Peyer's patch (tissue), 4 donors: ENCODE data around the gene RAD51B. TPM values are rescaled to one million over a fixed set of nuclear protein-coding genes. Genes with fewer than 3 reads are reported as not detected.

Experiments used
- DNase-seq, 3 donors: peaks; one replicate each; pipeline ENCODE4 v3.0.0-alpha.2; 2017 to 2019
- H3K27ac ChIP-seq, 4 donors: fragments of 200-600 bp; sonication (generic); one replicate each; pipeline ENCODE4 v1.5.1; 2016 to 2019
- H3K27me3 ChIP-seq, 2 donors: fragments of 200-600 bp; sonication (generic); one replicate each; pipeline ENCODE4 v1.5.1; 2019
- H3K36me3 ChIP-seq, 3 donors: fragments of 200-600 bp; sonication (generic); one replicate each; pipeline ENCODE4 v1.5.1; 2016 to 2019
- H3K4me1 ChIP-seq, 4 donors: fragments of 200-600 bp; sonication (generic); one replicate each; pipeline ENCODE4 v1.5.1; 2016 to 2019
- H3K4me3 ChIP-seq, 4 donors: fragments of 200-600 bp; sonication (generic); 1 replicate in 3 of 4; 2 replicates in 1 of 4; pipeline ENCODE4 v1.5.1; 2016 to 2019; ENCODE audit warnings: mild to moderate bottlenecking in 1 of 4
- H3K9me3 ChIP-seq, 4 donors: fragments of 200-600 bp; sonication (generic); one replicate each; pipeline ENCODE4 v1.5.1; 2016 to 2019; ENCODE audit warnings: mild to moderate bottlenecking in 1 of 4
- CTCF ChIP-seq, 6 experiments: fragments of 450-650 bp in 4 of 6; fragments of 200-600 bp in 2 of 6; sonication (generic) in 1 of 6; IDR thresholded peaks; one replicate each; pipeline ENCODE4 v1.5.1; 2017 to 2019; ENCODE audit warnings: antibody characterized with exemption in 6 of 6, mild to moderate bottlenecking in 3 of 6, moderate library complexity in 1 of 6
- POLR2A ChIP-seq, 2 donors: fragments of 450-650 bp; IDR thresholded peaks; one replicate each; pipeline ENCODE4 v1.5.1; 2017; ENCODE audit warnings: antibody characterized with exemption in 2 of 2, mild to moderate bottlenecking in 2 of 2, moderate library complexity in 2 of 2
- total RNA-seq, 4 donors: library from RNA; depleted of rRNA; stranded (reverse); fragments of >200 nt; gene quantifications; one replicate each; pipeline ENCODE4 v1.1.0, GENCODE V29; 2016

RAD51B gene
- total RNA-seq, 4 donors from 2014 or later = 12.6 to 103 (median 33.1) TPM

GRCh38 chr14:68268197-68268596 lies 448.6 kb downstream of the RAD51B start:
- peak in 2 of 3 donors; percentile 72 to 74 for DNase-seq
- Histone ChIP-seq H3K27ac (peak overlapping the region; percentile 19 to 77 (median 44)), H3K9me3 (no peaks in the 10 kb centered on the region), H3K27me3 (no peaks in the 10 kb centered on the region), H3K4me1 (peaks cover 0 to 22% (median 4%) of the 10 kb centered on the region in 4 donors), H3K36me3 (no peaks in the 10 kb centered on the region), H3K4me3 (no peak overlapping the region)
- no peak for TF ChIP-seq POLR2A (IDR thresholded peaks at IDR 0.05)
- TF ChIP-seq CTCF (IDR thresholded peaks at IDR 0.05) = no peak

- Histone ChIP-seq H3K36me3 (no peaks in the 10 kb centered on the region), H3K4me3 (no peak overlapping the region), H3K9me3 (no peaks in the 10 kb centered on the region), H3K27ac (peak overlapping the region; percentile 13 to 77 (median 42)), H3K4me1 (peaks cover 0 to 22% (median 4%) of the 10 kb centered on the region in 4 donors), H3K27me3 (no peaks in the 10 kb centered on the region)
- no peak for DNase-seq
- TF ChIP-seq CTCF (IDR thresholded peaks at IDR 0.05) = no peak
- TF ChIP-seq POLR2A (IDR thresholded peaks at IDR 0.05) = no peak
Observed at GRCh38 chr14:68268719-68269118, 449.1 kb downstream of the RAD51B start.

DNA sequence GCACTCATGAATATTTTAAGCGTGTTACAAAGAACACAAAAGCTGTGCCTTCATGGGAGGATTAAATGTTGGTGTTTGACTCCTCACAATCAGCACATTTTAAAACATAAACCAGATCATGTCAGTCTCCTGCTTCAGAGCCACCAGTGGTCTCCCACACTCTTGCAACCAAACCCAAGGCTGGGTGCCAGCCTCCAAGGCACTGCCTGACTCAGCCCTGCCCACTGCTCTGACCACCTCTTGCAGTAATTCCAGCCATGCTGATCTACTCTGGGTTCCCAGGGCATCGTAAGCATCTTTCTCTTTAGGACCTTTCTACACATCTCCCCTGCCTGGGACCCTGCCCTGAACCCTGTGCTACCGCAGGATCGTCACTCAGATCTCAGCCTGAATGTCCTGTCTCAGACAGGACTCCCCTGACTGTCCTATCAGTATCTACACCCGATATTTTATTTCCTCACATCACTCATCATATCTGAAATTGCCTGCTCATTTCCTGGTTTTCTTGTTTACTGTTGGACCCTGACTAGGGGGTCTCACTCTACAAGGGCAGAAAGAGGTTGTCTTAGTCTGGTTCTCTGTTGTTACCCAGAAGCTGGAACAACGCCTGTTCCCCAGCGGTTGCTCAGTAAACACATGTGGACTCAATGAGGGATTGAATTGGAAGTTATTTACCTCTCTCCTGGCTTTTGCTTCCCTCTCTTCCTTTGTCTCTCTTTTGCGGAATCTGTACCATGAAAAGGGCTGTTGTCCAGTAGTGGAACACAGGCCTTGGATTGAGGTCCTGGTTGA lies 449.8 kb downstream of the RAD51B start:
- H3K27ac ChIP-seq = peak overlapping the region; percentile 13 to 77 (median 42)
- DNase-seq = no peak
- H3K4me1 ChIP-seq = peaks cover 0 to 22% (median 4%) of the 10 kb centered on the region in 4 donors
- no peaks in the 10 kb centered on the region for H3K27me3 ChIP-seq
- TF ChIP-seq POLR2A (IDR thresholded peaks at IDR 0.05) = no peak
- TF ChIP-seq CTCF (IDR thresholded peaks at IDR 0.05) = no peak
- H3K36me3 ChIP-seq = no peaks in the 10 kb centered on the region
- no peak overlapping the region for H3K4me3 ChIP-seq
- no peaks in the 10 kb centered on the region for H3K9me3 ChIP-seq

- H3K36me3 ChIP-seq = no peaks in the 10 kb centered on the region
- peaks cover 0 to 22% (median 4%) of the 10 kb centered on the region in 4 donors for H3K4me1 ChIP-seq
- no peaks in the 10 kb centered on the region for H3K9me3 ChIP-seq
- peak overlapping the region in 1 of 4 donors; percentile 34 for H3K27ac ChIP-seq
- TF ChIP-seq POLR2A (IDR thresholded peaks at IDR 0.05) = no peak
- no peak for TF ChIP-seq CTCF (IDR thresholded peaks at IDR 0.05)
- no peaks in the 10 kb centered on the region for H3K27me3 ChIP-seq
- no peak overlapping the region for H3K4me3 ChIP-seq
- DNase-seq = no peak
Observed at GRCh38 chr14:68270342-68270741, 450.8 kb downstream of the RAD51B start.

DNA sequence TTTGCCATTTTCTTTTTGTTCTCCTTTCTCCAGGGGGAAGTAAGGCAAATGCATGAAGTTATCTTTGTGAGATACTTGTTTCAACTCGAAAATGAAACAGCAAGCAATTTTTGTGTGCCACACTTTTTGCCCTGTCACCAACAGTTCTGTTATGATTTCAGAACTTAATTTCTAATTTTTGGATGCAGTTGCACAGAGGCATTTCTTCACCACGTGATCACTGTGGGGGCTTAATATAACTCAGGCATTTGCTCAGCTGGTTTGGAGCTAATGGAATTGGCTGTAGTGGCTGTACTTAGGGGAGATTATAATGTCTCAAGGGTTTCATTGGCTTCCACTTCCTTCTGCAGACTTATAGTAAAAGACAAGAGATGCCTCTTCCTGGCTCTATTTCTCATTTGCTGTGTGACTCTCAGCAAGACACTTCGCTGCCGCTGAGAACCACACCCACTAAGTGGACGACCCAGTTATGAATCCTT lies 452.4 kb downstream of the RAD51B start:
- no peak for DNase-seq
- Histone ChIP-seq H3K4me1 (peaks cover 0 to 22% (median 4%) of the 10 kb centered on the region in 4 donors), H3K4me3 (no peak overlapping the region), H3K27ac (peak overlapping the region in 2 of 4 donors; percentile 12 to 56), H3K36me3 (no peaks in the 10 kb centered on the region), H3K27me3 (no peaks in the 10 kb centered on the region), H3K9me3 (no peaks in the 10 kb centered on the region)
- TF ChIP-seq POLR2A (IDR thresholded peaks at IDR 0.05) = no peak
- TF ChIP-seq CTCF (IDR thresholded peaks at IDR 0.05) = no peak
